HG03354 (cell line): ENCODE data around the gene WDR4.
"Not testable (repeated sequence)": the region's sequence is repeated elsewhere in the genome, so short reads cannot be mapped to it uniquely, and the experiment has no call there.

Source experiments
- ATAC-seq: cut with Tn5 transposase; IDR thresholded peaks from one replicate; pipeline ENCODE4 v1.9.1; 2021; ENCODE audit warnings: mild to moderate bottlenecking; ENCODE audit not compliant: unreplicated experiment, poor library complexity, severe bottlenecking

The WDR4 gene

GRCh38 chr21:42854246-42855010 lies 24.9 kb downstream of the WDR4 start:
- ATAC-seq = no peak

DNA sequence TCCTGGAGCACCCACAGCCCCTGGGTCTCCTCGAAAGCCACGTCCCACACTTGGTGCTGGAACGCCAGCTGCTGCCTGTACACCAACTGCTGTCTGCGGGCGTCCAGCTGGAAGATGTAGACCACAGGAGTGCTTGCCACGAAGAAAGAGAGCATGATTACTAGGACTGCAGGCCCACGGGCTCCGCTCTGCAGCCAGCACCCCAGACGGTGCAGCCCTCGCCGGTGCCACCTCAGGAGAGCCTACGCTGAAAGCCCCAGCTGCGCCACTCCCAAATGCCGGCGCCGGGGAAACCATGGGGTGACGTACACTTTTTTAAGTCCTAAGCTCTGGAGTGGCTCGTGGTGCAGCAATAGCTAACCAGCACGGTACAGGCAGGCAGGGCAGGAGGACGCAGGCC lies 25.7 kb downstream of the WDR4 start:
- no peak for ATAC-seq

GRCh38 chr21:42852925-42853570 lies 26.3 kb downstream of the WDR4 start:
- no peak for ATAC-seq

GRCh38 chr21:42851812-42852665 lies 27.3 kb downstream of the WDR4 start:
- ATAC-seq = no peak

- ATAC-seq = no peak
These were observed 28.4 kb downstream of the WDR4 start for GRCh38 chr21:42850866-42851391.

- no peak for ATAC-seq
These were observed 28.9 kb downstream of the WDR4 start for GRCh38 chr21:42850463-42850862.

GRCh38 chr21:42849759-42850412 lies 29.5 kb downstream of the WDR4 start:
- no peak for ATAC-seq

- no peak for ATAC-seq
These were observed 30.2 kb downstream of the WDR4 start for GRCh38 chr21:42848932-42849758.

- not testable (repeated sequence) for ATAC-seq
These were observed 31.0 kb downstream of the WDR4 start for GRCh38 chr21:42848144-42848931.

DNA sequence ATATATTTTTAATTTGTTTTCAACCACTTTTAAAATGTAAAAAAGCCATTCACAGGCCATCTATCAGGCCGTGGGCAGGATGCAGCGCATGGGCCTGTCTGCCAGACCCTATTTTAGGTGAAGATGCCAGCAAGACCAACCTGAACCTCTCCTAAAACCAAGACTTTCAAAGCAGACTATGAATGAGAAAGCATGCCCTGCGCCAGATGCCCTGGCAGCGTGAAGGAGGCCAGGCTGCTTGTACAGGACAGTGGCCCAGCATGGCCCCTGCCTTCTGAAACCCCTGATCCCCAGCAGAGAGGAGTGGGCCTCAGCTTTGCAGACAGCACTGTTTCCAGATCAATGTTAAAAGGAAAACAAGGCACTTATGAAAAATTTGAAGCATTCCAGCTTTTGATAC lies 31.6 kb downstream of the WDR4 start:
- no peak for ATAC-seq

- ATAC-seq = no peak
These were observed 32.2 kb downstream of the WDR4 start for GRCh38 chr21:42847051-42847707.

GRCh38 chr21:42846221-42846620 lies 33.1 kb downstream of the WDR4 start:
- ATAC-seq = no peak

- no peak for ATAC-seq
These were observed 33.9 kb downstream of the WDR4 start for GRCh38 chr21:42845296-42845965.

GRCh38 chr21:42844411-42845113 lies 34.8 kb downstream of the WDR4 start:
- ATAC-seq = no peak

DNA sequence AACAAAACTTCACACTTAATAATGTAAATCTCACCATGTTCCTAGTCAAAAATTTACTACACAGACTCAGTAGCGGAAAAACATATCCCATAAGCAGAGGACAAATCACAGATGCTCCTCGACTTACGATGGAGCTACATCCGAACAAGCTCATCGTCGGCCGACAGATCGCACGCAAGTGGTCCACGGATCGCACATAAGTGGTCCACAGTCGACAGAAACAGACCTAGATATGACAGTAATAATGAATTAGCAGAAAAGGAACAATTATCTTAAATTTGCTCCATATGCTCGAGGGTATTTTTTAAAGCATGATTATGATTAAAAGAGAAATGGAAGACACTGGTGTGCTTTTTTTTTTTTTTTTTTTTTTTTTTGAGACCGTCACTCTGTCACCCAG lies 36.3 kb downstream of the WDR4 start:
- ATAC-seq = no peak

DNA sequence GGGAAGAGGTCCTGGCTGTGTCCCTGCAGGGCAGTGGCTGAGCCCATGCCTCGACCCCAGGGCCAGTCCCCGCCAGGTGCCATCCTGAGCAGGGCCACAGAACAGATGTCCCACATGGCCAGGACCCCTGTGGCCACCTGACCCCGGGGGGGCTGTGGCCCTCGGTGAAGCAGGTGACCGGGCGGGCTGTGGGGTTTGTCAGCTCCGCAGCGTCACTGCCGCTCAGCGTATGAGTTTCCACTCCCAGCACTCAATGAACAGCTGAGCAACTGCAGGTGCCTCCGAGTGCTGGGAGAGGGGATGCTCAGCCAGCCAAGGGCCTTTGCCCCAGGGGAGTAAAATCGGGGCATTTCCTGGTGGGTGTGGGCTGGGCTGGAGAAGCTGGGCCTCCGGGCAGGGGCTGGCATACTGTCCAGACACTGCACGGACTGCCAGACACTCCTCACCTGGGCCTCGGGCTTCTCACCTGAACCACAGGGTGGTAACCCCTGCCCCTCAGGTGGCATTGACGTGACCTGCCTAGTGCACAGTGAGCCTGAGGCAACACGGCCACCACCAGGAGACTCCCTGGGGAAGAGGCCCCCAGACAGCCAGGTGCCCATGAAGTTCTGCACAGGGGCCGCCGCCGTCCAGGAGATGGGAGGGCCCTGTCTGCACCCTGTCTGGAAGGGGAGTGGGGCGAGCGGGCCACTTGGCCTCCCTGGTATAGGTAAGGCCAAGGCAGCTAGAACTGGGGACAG lies 37.3 kb downstream of the WDR4 start:
- ATAC-seq = not testable (repeated sequence)
